NCI-H446 treated with DMSO at 0.1 percent for 48 hours (cell line): Measurements from ENCODE around the gene RC3H1.

ENCODE experiments used
- DNase-seq: peaks from one replicate; lab custom pipeline; 2025; lab: John Stamatoyannopoulos, UW

The RC3H1 gene

DNA sequence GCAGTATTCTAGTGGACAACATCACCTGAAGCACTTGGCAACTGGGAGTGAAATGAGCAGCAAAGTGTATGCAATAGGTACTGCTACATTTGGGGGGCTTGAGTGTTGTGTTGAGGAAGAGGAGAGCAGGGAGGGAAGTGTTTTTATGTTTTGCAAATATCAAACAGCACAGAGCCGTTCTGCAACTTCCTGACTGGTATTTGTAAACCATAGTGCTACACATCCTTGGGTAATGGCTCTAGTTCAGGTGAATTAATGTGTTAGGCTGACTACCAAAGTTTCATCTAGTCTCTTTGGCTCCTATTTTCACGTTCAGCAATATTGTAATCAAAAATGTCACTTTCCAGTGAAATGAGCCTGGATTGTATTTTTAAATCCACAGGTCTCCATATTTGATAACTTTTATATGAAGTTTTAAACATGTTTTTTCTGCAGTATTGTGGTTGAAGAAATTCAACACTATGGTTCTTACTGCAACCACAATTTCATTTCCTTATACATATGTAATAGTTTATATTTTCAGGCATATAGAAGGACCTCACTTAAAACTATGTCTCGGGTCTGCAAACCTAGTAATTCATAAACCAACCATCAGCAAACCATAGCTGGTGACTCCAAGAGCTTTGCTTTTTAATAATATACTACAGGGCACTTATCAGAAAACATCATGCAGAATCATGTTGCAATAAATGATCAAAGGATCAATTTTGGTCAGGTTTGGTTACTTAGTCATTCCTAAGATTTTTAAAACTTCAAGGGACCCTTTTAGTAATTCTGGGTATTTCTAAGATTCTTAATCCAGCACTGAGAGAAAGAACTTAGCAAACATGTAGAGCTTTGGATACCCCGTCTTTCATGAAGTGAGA lies 135.2 kb downstream of the RC3H1 start:
- no peak for DNase-seq

DNA sequence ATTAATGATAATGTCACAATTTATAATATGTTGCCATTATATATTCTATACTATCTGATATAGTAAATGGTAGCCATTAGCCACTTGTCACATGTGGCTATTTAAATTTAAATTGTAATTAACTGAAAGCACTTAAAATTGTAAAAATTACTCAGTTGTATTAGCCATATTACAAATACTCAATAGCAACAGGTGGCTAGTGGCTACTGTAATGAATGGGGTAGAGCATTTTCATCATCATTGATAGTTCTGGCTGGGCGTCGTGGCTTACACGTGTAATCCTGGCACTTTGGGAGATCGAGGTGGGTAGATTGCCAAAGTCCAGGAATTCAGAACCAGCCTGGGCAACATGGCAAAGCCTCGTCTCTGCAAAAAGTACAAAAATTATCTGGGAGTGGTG lies 137.5 kb downstream of the RC3H1 start:
- no peak for DNase-seq
